ENCODE data around the gene STAT6.

Gene STAT6

GRCh38 chr12:57150400-57151000, 39.3 kb upstream of the STAT6 start:
- Mint-ChIP-seq H3K27ac (no peak overlapping the region), H3K36me3 (no peaks in the 10 kb centered on the region), H3K4me3 (no peak overlapping the region), H3K27me3 (peaks cover 16% of the 10 kb centered on the region), H3K4me1 (no peaks in the 10 kb centered on the region), H3K9me3 (no peaks in the 10 kb centered on the region)
- no peak for DNase-seq
- CTCF ChIA-PET, result no interaction called here

DNA sequence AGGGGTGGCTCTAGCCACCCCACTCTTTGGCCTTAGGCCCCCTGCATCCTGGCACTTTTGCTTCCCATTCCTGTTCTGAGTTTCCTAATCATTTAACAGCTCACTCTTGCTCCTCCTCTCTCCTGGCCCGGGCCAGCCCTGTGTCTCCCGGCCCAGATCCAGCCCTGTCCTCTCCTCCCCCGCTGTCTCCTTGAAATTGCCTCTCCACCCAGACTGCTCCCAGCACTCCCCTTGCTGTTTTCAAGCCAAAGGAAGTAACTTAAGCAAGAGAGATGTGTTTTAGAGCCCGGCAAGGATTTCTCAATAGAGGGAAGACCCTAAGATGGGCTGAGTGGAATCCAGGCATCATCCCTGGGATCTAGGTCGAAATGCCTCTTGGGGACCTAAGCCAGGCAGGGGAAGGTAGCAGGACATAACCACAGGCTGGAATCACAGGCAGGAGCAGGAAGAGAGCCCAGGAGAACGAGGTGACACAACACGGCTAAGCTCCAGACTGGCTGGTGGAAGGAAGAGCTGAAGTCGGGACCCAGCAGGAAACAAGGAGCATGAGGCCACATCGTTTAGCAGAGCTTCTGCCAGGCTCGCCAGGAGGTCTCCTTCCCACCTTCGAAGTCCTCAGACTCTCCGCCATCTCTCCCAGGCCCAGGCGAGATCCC, 38.2 kb upstream of the STAT6 start:
- no peaks in the 10 kb centered on the region for H3K36me3 Mint-ChIP-seq
- H3K4me1 Mint-ChIP-seq, result no peaks in the 10 kb centered on the region
- H3K4me3 Mint-ChIP-seq, result no peak overlapping the region
- no peak for DNase-seq
- peaks cover 16% of the 10 kb centered on the region for H3K27me3 Mint-ChIP-seq
- H3K27ac Mint-ChIP-seq, result no peak overlapping the region
- CTCF ChIA-PET, result interaction anchor here (0.9 kb wide), 1 partner anchor 26 kb away, joined by 3 read pairs; no protein-coding TSS in a partner anchor
- H3K9me3 Mint-ChIP-seq, result no peaks in the 10 kb centered on the region

DNA sequence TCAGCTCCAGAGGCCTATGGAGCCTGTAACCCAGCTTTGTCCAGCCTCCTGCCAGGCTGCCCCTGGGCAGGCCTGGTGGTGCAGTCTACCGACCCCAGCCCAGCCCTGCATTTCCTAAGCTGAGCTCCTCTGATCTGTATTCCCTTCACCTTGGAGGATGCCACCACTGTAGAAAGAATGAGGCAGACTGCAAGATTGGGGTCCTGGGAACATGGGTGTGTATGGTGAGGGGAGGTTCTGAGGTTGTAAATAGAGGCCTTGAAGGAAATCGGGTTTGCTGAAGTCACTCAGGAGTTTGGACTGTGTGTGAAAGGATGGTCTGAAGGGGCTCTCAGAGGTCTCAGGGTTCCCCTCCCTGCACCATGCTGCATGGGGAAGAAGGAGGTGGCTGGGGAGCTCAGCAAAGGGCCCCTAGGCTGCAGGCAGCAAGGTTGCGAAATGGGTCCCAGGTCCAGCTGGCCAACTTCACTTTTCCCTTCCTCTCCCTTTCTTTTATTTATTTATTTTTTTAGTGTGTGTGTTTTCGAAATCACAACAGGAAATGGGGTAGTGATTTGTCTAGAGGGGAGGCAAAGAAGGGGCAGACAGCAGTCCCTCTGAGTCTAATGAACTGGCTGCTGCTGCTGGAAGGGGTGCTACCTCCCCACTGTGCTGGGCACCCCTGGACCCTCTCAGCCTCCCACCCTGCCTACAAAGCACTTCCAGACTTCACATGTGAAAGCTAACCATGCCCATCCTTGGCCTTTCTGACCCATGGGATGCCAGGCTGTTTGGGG, 37.5 kb upstream of the STAT6 start:
- Mint-ChIP-seq H3K4me1 (no peaks in the 10 kb centered on the region), H3K36me3 (no peaks in the 10 kb centered on the region), H3K4me3 (no peak overlapping the region), H3K27ac (no peak overlapping the region), H3K9me3 (no peaks in the 10 kb centered on the region), H3K27me3 (peaks cover 16% of the 10 kb centered on the region)
- DNase-seq, result no peak
- CTCF ChIA-PET, result no interaction called here

DNA sequence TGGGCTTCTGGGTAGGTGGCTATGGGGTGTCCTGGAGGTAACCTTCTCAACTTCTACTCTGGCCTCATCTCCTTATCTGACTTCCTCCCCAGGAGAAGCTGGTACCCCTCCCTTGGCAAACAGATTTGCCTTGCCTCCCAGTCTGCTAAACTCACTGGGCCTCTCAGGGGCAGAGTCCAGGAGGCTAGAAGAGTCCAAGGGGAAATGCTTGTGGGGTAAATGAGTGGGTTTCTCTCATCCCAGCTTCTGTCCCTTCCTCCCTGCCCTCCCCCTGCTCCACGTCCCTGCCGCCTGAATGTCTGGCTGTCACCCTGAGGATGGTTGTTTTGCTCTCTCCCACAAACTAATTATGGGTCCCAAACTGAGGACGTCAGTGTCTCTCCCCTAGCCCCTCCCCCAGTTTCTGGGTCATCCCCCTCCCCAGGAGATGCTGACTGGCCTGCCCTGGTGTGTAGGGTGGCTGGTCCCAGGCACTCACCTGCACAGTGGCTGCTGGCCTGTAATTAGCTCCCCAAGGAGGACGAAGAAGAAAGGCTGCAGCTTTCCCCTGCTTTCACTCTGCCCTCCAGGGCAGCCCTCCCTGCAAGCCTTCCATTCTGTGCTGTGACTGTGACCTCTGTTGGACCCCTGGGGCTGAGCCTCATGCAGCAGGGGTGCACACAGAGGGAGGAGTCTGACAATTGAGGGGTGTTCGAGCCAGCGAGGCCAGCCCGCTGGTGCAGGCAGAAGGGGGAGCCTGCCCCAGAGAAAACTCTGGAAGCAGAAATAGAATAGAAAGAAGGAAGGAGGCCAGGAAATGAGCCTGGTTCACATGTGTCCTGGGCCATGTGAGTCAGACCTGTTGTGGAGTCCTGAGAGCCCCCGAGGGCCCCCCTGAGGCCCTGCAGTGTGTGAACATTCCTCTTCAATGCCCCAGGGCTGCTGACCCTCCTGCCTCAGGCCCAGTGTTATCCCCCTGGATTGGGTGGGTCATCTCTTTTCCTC, 36.1 kb upstream of the STAT6 start, which contains the start of gene LRP1-AS:
LRP1-AS (minus strand) TSS at position 659 of the 984 bp plus-strand sequence.
- H3K27me3 Mint-ChIP-seq, result peaks cover 15% of the 10 kb centered on the region
- H3K4me3 Mint-ChIP-seq, result no peak within 1 kb of the TSS
- no peaks in the 10 kb centered on the region for H3K9me3 Mint-ChIP-seq
- DNase-seq, result no peak
- H3K36me3 Mint-ChIP-seq, result no peaks in the 10 kb centered on the region
- CTCF ChIA-PET, result interaction anchor here (0.6 to 1.7 kb wide), 2 partner anchors 26 to 36 kb away, joined by 3 to 6 read pairs; no protein-coding TSS in a partner anchor
- H3K4me1 Mint-ChIP-seq, result peaks cover 2% of the 10 kb centered on the region
- no peak within 1 kb of the TSS for H3K27ac Mint-ChIP-seq

- H3K9me3 Mint-ChIP-seq, result no peaks in the 10 kb centered on the region
- H3K4me1 Mint-ChIP-seq, result peaks cover 2% of the 10 kb centered on the region
- CTCF ChIA-PET, result interaction anchor here (1.7 kb wide), 1 partner anchor 27 kb away, joined by 6 read pairs; no protein-coding TSS in a partner anchor
- H3K4me3 Mint-ChIP-seq, result no peak overlapping the region
- no peak for DNase-seq
- H3K27ac Mint-ChIP-seq, result no peak overlapping the region
- H3K36me3 Mint-ChIP-seq, result no peaks in the 10 kb centered on the region
- H3K27me3 Mint-ChIP-seq, result peaks cover 11% of the 10 kb centered on the region
Observed at GRCh38 chr12:57146092-57146491, 34.9 kb upstream of the STAT6 start.

DNA sequence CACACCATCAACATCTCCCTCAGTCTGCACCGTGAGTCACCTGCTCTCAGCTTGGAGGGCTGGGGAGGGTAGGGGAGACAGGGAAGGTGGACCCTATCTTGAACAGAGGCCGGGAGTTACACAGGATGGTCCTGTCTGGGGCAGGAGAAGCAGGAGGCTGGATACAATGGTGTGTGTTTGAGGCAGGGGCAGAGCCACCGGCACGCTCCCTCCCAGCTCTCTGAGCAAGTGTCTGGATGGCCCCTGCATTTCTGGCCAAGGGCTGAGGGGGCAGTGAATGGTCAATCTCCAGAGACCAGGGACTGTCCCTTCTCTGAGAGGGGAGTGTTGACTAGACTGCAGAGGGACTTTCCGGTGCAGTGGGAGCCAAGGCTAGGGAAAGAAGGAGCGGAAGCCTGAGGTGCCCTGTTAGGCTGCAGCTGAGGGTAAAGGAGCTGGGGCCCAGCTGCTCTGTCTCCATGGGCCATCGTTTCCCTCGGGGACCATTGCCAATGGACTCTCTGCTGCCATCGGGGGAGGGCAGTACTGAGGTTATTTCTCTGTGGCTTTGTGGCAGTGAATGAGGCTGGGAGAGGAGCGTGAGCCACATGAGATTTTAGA, 34.4 kb upstream of the STAT6 start:
- CTCF ChIA-PET, result interaction anchor here (1.7 kb wide), 1 partner anchor 28 kb away, joined by 6 read pairs; no protein-coding TSS in a partner anchor
- peaks cover 11% of the 10 kb centered on the region for H3K27me3 Mint-ChIP-seq
- peaks cover 2% of the 10 kb centered on the region for H3K4me1 Mint-ChIP-seq
- H3K36me3 Mint-ChIP-seq, result no peaks in the 10 kb centered on the region
- no peak for DNase-seq
- no peaks in the 10 kb centered on the region for H3K9me3 Mint-ChIP-seq
- H3K27ac Mint-ChIP-seq, result no peak overlapping the region
- no peak overlapping the region for H3K4me3 Mint-ChIP-seq

GRCh38 chr12:57143454-57143853, 32.3 kb upstream of the STAT6 start:
- DNase-seq, result no peak
- H3K4me3 Mint-ChIP-seq, result no peak overlapping the region
- H3K4me1 Mint-ChIP-seq, result peaks cover 2% of the 10 kb centered on the region
- H3K27me3 Mint-ChIP-seq, result peaks cover 8% of the 10 kb centered on the region
- CTCF ChIA-PET, result no interaction called here
- H3K36me3 Mint-ChIP-seq, result no peaks in the 10 kb centered on the region
- no peaks in the 10 kb centered on the region for H3K9me3 Mint-ChIP-seq
- H3K27ac Mint-ChIP-seq, result no peak overlapping the region

DNA sequence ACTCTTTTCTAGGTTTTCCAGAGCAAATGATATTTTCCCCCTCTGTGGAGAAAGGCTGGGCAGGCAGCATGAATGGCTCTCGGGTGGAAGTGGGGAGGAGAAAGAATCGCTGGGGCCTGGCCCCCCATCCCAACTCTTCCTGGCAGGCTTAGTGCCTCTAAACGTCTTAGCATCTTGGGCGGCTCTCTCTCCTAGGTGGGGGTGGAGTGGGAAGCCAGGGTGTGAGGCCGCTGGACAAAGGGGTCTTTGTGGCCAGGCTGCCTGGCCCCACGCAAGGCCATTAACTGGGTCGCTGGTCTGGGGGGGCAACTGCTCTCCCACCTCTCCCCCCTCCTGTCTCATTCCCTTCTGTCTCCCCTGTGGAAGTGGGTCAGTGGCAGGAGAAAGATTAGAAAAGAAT, 31.6 kb upstream of the STAT6 start:
- Mint-ChIP-seq H3K27me3 (peaks cover 15% of the 10 kb centered on the region), H3K4me1 (peaks cover 2% of the 10 kb centered on the region), H3K4me3 (no peak overlapping the region), H3K36me3 (no peaks in the 10 kb centered on the region), H3K27ac (no peak overlapping the region), H3K9me3 (no peaks in the 10 kb centered on the region)
- DNase-seq, result no peak
- CTCF ChIA-PET, result no interaction called here

DNA sequence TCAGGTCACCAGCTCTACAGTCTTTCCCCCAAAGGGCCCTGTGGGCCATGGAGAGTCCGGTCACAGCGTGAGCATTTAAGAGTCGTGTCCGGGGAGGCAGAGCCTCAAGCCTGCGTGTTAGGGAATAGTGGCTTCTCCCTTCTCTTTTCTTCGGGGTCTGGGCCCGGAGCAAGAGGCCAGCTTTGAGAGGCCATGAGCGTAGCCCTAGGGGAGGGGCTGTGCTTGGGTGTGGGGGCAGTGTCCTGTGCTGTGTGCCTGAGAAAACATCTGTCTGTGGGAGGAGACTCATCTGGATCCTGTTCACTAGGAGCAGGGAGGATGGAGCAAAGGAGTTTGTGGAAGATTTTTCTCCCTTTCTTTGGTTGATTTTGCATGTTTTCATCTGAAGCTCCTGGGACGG, 31.0 kb upstream of the STAT6 start:
- peaks cover 16% of the 10 kb centered on the region for H3K27me3 Mint-ChIP-seq
- no peaks in the 10 kb centered on the region for H3K36me3 Mint-ChIP-seq
- peaks cover 2% of the 10 kb centered on the region for H3K4me1 Mint-ChIP-seq
- H3K4me3 Mint-ChIP-seq, result no peak overlapping the region
- CTCF ChIA-PET, result interaction anchor here (1.0 to 1.2 kb wide), 2 partner anchors 15 to 18 kb away, joined by 3 read pairs; no protein-coding TSS in a partner anchor
- no peaks in the 10 kb centered on the region for H3K9me3 Mint-ChIP-seq
- H3K27ac Mint-ChIP-seq, result no peak overlapping the region
- DNase-seq, result no peak

GRCh38 chr12:57141249-57141648, 30.1 kb upstream of the STAT6 start:
- Mint-ChIP-seq H3K27me3 (peaks cover 16% of the 10 kb centered on the region), H3K27ac (no peak overlapping the region), H3K4me1 (peaks cover 2% of the 10 kb centered on the region), H3K9me3 (no peaks in the 10 kb centered on the region), H3K4me3 (no peak overlapping the region), H3K36me3 (no peaks in the 10 kb centered on the region)
- no peak for DNase-seq
- CTCF ChIA-PET, result interaction anchor here (1.0 to 1.2 kb wide), 2 partner anchors 14 to 17 kb away, joined by 3 read pairs; no protein-coding TSS in a partner anchor

GRCh38 chr12:57139796-57140649, 28.9 kb upstream of the STAT6 start:
- Mint-ChIP-seq H3K4me3 (no peak overlapping the region), H3K36me3 (no peaks in the 10 kb centered on the region), H3K4me1 (peaks cover 2% of the 10 kb centered on the region), H3K9me3 (no peaks in the 10 kb centered on the region), H3K27ac (no peak overlapping the region), H3K27me3 (peaks cover 16% of the 10 kb centered on the region)
- CTCF ChIA-PET, result no interaction called here
- no peak for DNase-seq

DNA sequence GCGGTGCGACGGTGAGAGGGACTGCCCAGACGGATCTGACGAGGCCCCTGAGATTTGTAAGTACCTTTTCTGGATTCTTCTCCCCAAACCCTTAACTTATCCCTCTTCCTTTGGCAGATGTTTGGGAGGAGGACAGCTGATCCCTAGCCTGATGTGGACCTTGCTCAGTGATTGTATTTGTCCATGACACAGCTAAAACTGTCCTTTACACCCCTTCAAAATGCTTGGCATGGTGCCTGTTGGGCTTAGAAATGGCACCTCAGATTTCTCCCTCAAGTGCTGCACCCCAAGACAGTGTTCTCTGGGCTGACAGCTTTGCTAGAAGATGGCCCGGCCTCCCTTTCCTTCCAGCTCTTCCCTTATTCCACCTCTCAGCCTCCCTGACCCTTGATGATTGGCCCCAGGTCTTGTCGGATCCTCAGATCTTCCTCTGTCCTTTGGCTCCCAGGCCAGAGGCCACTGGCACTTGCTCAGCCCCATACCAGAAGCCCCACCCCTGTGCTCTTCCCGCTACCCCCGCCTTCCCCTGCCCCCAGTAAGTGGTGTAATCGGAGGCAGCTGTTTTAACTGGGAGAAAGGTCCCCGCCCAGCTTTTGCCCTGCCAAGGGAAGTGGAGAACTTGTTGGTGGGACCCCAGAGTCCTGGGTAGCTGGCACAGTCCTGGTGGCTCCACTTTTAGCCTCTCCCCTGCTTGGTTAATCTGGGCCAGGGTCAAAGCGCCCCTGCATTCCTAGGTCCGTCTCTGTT, 27.5 kb upstream of the STAT6 start:
- Mint-ChIP-seq H3K27ac (no peak overlapping the region), H3K4me1 (peaks cover 2% of the 10 kb centered on the region), H3K36me3 (no peaks in the 10 kb centered on the region), H3K27me3 (peaks cover 23% of the 10 kb centered on the region), H3K9me3 (no peaks in the 10 kb centered on the region), H3K4me3 (no peak overlapping the region)
- CTCF ChIA-PET, result no interaction called here
- DNase-seq, result no peak

Measured in activated naive CD4-positive, alpha-beta T cell treated with anti-CD3 and anti-CD28 coated beads, Interleukin-2, amount 10 ng/mL, durations not matched to agents 7 days and 5 days (primary cell).